Tibial nerve (tissue), 4 donors: ENCODE results near the gene KRT75. TPM values are rescaled to one million over a fixed set of nuclear protein-coding genes. Genes with fewer than 3 reads are reported as not detected.

Experiments
- DNase-seq, 2 donors: peaks; one replicate each; pipeline ENCODE4 v3.0.0-alpha.2; 2019; ENCODE audit warnings: low spot score in 2 of 2
- H3K27ac ChIP-seq, 4 donors: fragments of 200-600 bp; sonication (generic) in 3 of 4; one replicate each; pipeline ENCODE4 v1.5.1; 2017 to 2019; ENCODE audit warnings: mild to moderate bottlenecking in 1 of 4
- H3K27me3 ChIP-seq, 2 donors: fragments of 200-600 bp; sonication (generic) in 1 of 2; one replicate each; pipeline versions ENCODE4 v1.5.1 to v1.6.0; 2017 to 2019
- H3K36me3 ChIP-seq, 3 donors: fragments of 200-600 bp; sonication (generic); one replicate each; pipeline ENCODE4 v1.5.1; 2018 to 2019
- H3K4me1 ChIP-seq, 4 donors: fragments of 200-600 bp; sonication (generic) in 3 of 4; one replicate each; pipeline ENCODE4 v1.5.1; 2017 to 2019
- H3K4me3 ChIP-seq, 4 donors: fragments of 200-600 bp; sonication (generic) in 3 of 4; one replicate each; pipeline ENCODE4 v1.5.1; 2017 to 2019; ENCODE audit warnings: mild to moderate bottlenecking in 1 of 4, moderate library complexity in 1 of 4
- H3K9me3 ChIP-seq, 4 donors: fragments of 200-600 bp; sonication (generic) in 3 of 4; one replicate each; pipeline ENCODE4 v1.5.1; 2017 to 2019
- EP300 ChIP-seq, 2 donors: sonication (generic); formaldehyde crosslinking; IDR thresholded peaks; one replicate each; pipeline ENCODE4 v1.6.1; 2017; ENCODE audit warnings: antibody characterized with exemption in 2 of 2, mild to moderate bottlenecking in 1 of 2
- POLR2A ChIP-seq, 2 donors: fragments of 450-650 bp; IDR thresholded peaks; one replicate each; pipeline ENCODE4 v1.6.1; 2017; ENCODE audit warnings: antibody characterized with exemption in 2 of 2, mild to moderate bottlenecking in 2 of 2, moderate library complexity in 2 of 2
- WGBS, 2 donors: methylation state at CpG; one replicate each; pipeline ENCODE4 v1.1.5; 2018; 5-methylcytosine and 5-hydroxymethylcytosine counted together
- total RNA-seq, 4 donors: library from RNA; depleted of rRNA; stranded (reverse); fragments of >200 nt; gene quantifications; one replicate each; pipeline ENCODE4 v1.1.0, GENCODE V29; 2016
- TF ChIP-seq, protein P1 (sequence below), 5 experiments: fragments of 200-600 bp in 3 of 5; fragments of 450-650 bp in 2 of 5; sonication (generic) in 3 of 5; IDR thresholded peaks; one replicate each; pipeline ENCODE4 v1.5.1; 2016 to 2019; ENCODE audit warnings: antibody characterized with exemption in 5 of 5, mild to moderate bottlenecking in 3 of 5, moderate library complexity in 2 of 5

Gene KRT75
- total RNA-seq, 4 donors from 2014 or later: not detected

DNA sequence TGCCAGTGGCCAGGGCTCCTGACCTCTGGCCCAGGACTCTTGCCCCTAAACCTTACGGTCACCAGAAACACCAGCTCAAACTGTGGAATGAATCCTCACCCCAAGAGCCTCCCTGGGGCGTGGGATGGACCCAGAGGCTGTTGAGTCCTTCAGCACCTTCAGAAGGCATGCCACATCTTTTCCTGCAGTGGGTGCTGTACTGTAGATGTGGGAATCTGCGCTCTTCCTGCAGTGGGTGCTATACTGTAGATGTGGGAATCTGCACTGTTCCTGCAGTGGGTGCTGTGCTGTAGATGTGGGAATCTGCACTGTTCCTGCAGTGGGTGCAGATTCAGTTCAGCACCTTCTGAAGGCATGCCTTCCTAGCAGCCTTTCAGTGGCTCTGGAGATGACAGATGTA, 29.2 kb downstream of the KRT75 start:
- Histone ChIP-seq H3K27ac (no peak overlapping the region), H3K27me3 (no peaks in the 10 kb centered on the region), H3K4me1 (no peaks in the 10 kb centered on the region), H3K9me3 (no peaks in the 10 kb centered on the region), H3K36me3 (no peaks in the 10 kb centered on the region), H3K4me3 (no peak overlapping the region)
- WGBS, 2 donors: 69 to 89% methylated on average over 3 of the region's 3 CpGs
- DNase-seq: no peak
- TF ChIP-seq EP300 (IDR thresholded peaks at IDR 0.05) (no peak), POLR2A (IDR thresholded peaks at IDR 0.05) (no peak)
- TF ChIP-seq, protein P1, sequence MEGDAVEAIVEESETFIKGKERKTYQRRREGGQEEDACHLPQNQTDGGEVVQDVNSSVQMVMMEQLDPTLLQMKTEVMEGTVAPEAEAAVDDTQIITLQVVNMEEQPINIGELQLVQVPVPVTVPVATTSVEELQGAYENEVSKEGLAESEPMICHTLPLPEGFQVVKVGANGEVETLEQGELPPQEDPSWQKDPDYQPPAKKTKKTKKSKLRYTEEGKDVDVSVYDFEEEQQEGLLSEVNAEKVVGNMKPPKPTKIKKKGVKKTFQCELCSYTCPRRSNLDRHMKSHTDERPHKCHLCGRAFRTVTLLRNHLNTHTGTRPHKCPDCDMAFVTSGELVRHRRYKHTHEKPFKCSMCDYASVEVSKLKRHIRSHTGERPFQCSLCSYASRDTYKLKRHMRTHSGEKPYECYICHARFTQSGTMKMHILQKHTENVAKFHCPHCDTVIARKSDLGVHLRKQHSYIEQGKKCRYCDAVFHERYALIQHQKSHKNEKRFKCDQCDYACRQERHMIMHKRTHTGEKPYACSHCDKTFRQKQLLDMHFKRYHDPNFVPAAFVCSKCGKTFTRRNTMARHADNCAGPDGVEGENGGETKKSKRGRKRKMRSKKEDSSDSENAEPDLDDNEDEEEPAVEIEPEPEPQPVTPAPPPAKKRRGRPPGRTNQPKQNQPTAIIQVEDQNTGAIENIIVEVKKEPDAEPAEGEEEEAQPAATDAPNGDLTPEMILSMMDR (IDR thresholded peaks at IDR 0.05): no peak

DNA sequence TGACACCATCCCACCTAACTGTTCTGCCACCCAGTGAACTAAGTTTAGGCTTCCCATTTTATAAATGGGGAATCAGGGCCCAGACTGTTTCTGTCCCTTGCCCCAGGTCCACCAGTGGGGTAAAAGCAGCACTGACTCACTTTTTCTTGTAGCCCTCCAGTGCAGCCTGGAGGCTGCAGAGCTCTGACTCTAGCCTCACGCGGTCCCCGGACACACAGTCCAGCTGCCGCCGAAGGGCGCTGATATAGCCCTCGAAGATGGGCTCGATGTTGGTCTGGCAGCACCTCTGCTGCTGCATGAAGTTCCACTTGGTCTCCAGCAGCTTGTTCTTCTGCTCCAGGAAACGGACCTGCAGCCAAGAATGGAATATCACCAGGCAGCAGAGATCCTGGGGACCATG, 30.6 kb downstream of the KRT75 start:
- TF ChIP-seq, protein P1 (IDR thresholded peaks at IDR 0.05): no peak
- no peak for TF ChIP-seq POLR2A (IDR thresholded peaks at IDR 0.05)
- no peaks in the 10 kb centered on the region for H3K36me3 ChIP-seq
- no peak overlapping the region for H3K27ac ChIP-seq
- no peak overlapping the region for H3K4me3 ChIP-seq
- DNase-seq: no peak
- no peaks in the 10 kb centered on the region for H3K27me3 ChIP-seq
- no peaks in the 10 kb centered on the region for H3K4me1 ChIP-seq
- no peaks in the 10 kb centered on the region for H3K9me3 ChIP-seq
- WGBS, 2 donors: 83 to 96% methylated on average over 8 to 9 of the region's 9 CpGs

DNA sequence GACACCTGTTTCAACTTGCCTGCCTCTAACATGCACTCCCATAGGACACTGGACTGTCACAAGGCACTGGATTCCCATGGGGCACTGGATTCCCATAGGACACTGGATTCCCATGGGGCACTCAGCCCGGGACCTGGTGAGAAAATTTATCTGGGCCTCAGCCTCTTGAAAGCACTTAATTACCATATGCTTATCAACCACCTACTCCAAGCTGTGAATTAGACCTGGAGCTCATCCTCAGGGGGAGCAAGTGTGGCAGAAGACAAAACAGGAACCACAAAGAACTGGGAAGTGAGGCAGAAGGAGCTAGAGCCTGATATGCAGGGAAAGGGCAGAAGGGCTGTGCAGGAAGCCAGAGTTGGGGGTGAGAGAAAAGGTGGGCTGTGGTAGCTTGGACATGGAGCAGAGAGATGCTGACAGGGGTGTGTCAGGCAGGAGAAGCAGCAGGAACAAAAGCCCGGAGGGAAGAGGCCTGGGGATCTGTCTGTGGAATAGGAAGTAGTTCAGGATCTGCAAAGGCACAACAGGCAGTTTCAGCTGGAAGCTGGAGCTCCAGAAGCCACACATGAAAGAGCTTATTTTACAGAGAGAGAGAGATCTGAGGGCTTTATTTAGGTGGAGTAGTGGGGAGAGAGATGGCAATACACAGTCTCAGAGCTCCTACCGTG, 31.2 kb downstream of the KRT75 start:
- Histone ChIP-seq H3K27me3 (no peaks in the 10 kb centered on the region), H3K27ac (no peak overlapping the region), H3K4me1 (no peaks in the 10 kb centered on the region), H3K36me3 (no peaks in the 10 kb centered on the region), H3K9me3 (no peaks in the 10 kb centered on the region), H3K4me3 (no peak overlapping the region)
- WGBS, 2 donors: 50 to 66% methylated on average over 3 of the region's 3 CpGs
- no peak for DNase-seq
- TF ChIP-seq POLR2A (IDR thresholded peaks at IDR 0.05): no peak

DNA sequence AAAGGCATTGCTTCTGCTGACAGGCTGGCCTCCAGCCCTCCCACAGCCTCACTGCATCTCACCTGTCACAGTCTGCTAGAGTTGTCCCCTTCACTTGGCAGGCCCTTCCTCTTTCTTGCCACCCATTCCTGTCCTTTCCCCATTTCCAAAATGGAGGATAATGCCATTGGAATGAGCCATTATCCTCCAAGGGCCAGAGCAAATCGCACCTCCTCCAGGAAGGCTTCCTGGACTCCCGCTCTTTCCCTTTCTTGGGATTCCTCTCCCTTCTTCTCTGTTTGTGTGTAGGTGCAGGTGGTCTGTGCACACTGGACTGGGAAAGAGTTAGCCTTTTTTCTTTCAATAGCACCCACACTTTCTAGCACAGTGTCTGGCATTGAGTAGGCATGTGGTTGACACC, 31.8 kb downstream of the KRT75 start:
- no peaks in the 10 kb centered on the region for H3K9me3 ChIP-seq
- WGBS, 2 donors: 97 to 100% methylated on average over 2 of the region's 2 CpGs
- DNase-seq: no peak
- H3K4me3 ChIP-seq: no peak overlapping the region
- H3K27ac ChIP-seq: no peak overlapping the region
- TF ChIP-seq EP300 (IDR thresholded peaks at IDR 0.05) (no peak), POLR2A (IDR thresholded peaks at IDR 0.05) (no peak)
- TF ChIP-seq, protein P1 (IDR thresholded peaks at IDR 0.05): no peak
- no peaks in the 10 kb centered on the region for H3K36me3 ChIP-seq
- no peaks in the 10 kb centered on the region for H3K27me3 ChIP-seq
- no peaks in the 10 kb centered on the region for H3K4me1 ChIP-seq

DNA sequence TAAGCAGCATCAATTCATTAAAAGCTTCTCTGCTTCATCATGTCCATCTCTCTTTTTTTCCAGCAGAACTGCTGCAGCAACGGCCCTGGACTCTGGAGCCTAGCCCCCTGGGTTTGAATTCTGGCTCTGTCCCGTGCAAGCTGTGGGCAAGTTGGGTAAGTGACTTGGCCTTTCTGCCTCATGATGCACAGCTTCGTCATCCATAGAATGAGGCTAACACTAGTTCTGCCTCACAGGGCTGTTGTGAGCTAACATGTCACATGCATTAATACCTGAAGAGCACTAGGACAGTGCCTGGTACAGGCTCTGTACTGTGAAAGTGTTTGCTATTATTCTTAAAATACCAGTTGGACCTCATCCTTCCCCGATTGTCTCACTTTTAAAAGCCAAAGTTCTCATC, 32.2 kb downstream of the KRT75 start:
- no peaks in the 10 kb centered on the region for H3K9me3 ChIP-seq
- H3K36me3 ChIP-seq: no peaks in the 10 kb centered on the region
- no peaks in the 10 kb centered on the region for H3K4me1 ChIP-seq
- no peak overlapping the region for H3K4me3 ChIP-seq
- no peak overlapping the region for H3K27ac ChIP-seq
- DNase-seq: no peak
- TF ChIP-seq, protein P1 (IDR thresholded peaks at IDR 0.05): no peak
- no peak for TF ChIP-seq EP300 (IDR thresholded peaks at IDR 0.05)
- no peak for TF ChIP-seq POLR2A (IDR thresholded peaks at IDR 0.05)
- no peaks in the 10 kb centered on the region for H3K27me3 ChIP-seq
- WGBS, 2 donors: 65 to 79% methylated on average over 4 of the region's 4 CpGs

DNA sequence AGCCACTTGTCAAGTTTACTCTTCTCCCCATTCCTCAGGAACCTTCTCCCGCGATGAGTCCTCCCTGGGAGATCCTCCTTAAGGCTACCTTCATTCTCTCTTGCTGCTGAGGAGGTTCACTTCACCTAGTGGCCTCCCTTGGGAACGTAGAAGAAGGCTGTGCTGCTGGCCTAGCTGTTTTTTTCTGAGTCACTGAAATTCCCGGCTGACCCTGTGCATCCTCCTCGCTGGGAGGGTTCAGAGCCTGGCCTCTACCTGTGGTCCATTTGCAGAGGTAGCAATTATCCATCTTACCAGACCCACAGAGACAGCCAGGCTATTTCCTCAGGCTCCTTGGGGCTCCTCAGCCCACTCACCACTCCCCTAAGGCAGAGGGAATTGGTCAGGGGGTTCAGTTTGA, 32.6 kb downstream of the KRT75 start:
- no peaks in the 10 kb centered on the region for H3K27me3 ChIP-seq
- no peak for DNase-seq
- no peaks in the 10 kb centered on the region for H3K36me3 ChIP-seq
- TF ChIP-seq, protein P1 (IDR thresholded peaks at IDR 0.05): no peak
- TF ChIP-seq EP300 (IDR thresholded peaks at IDR 0.05): no peak
- no peak for TF ChIP-seq POLR2A (IDR thresholded peaks at IDR 0.05)
- no peaks in the 10 kb centered on the region for H3K9me3 ChIP-seq
- H3K27ac ChIP-seq: no peak overlapping the region
- H3K4me1 ChIP-seq: no peaks in the 10 kb centered on the region
- no peak overlapping the region for H3K4me3 ChIP-seq
- WGBS, 2 donors: 82 to 85% methylated on average over 5 of the region's 5 CpGs
